HL-60 (cell line): ENCODE data around the gene EXOSC7.
A peak's percentile ranks its signal among the peaks of the same experiment; 100 is the strongest.

Source experiments
- DNase-seq, 2 experiments: peaks; one replicate each; pipeline ENCODE4 v3.0.0-alpha.2; 2010 to 2020; ENCODE audit warnings: low read depth in 1 of 2, low spot score in 1 of 2
- H3K27ac ChIP-seq: fragments of 250-450 bp; sonication (Bioruptor Pico); replicated peaks from 2 replicates; pipeline ENCODE4 v1.5.1; 2020; ENCODE audit warnings: mild to moderate bottlenecking, moderate library complexity
- H3K27me3 ChIP-seq: fragments of 250-450 bp; sonication (Bioruptor Pico); 2 replicates; pipeline ENCODE4 v1.5.1; 2021; ENCODE audit warnings: mild to moderate bottlenecking, moderate library complexity; ENCODE audit not compliant: insufficient read depth, poor library complexity, severe bottlenecking
- H3K4me3 ChIP-seq: replicated peaks from 2 replicates; pipeline ENCODE4 v1.5.1; 2011; ENCODE audit warnings: mild to moderate bottlenecking, control low read depth, low read length; ENCODE audit not compliant: insufficient read depth
- GABPA ChIP-seq: IDR thresholded peaks from 2 replicates; pipeline ENCODE4 v1.6.1; 2012; ENCODE audit warnings: low read depth
- POLR2AphosphoS5 ChIP-seq: IDR thresholded peaks from 2 replicates; pipeline ENCODE4 v1.6.1; 2012; ENCODE audit warnings: low read depth
- SPI1 ChIP-seq: IDR thresholded peaks from 2 replicates; pipeline ENCODE4 v1.6.1; 2012; ENCODE audit warnings: low read depth, mild to moderate bottlenecking, borderline replicate concordance
- TF ChIP-seq, protein P1 (sequence below): IDR thresholded peaks from 2 replicates; pipeline ENCODE4 v1.6.1; 2012; ENCODE audit warnings: low read depth; ENCODE audit not compliant: insufficient replicate concordance
- TF ChIP-seq, protein P2 (sequence below): IDR thresholded peaks from one replicate; pipeline ENCODE4 v1.5.1; 2011; ENCODE audit warnings: low read length, control low read depth, inconsistent platforms; ENCODE audit not compliant: insufficient read depth

The EXOSC7 gene

DNA sequence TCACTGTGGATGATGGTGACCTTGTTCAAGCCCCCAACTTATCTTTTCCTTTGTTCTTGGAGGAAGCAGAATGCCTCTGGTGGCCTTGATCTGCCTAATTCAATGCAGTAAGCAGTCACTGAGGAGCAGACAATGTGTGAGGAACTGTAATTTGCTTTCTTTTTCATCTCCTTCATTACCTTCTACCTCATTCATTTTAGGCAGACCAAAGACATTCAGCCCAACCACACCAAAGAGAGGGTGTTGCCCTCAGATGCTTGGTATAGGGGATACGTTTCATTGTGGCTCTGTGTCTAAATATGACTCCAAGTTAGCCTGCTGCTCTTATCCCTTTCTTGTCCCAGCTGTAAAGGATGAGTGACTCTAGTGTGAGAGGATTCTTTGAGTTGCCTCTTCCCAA, 15.3 kb downstream of the EXOSC7 start:
- H3K27ac ChIP-seq = no peak overlapping the region
- H3K27me3 ChIP-seq = no peaks in the 10 kb centered on the region
- H3K4me3 ChIP-seq = no peak overlapping the region
- no peak for DNase-seq
- TF ChIP-seq, protein P1, sequence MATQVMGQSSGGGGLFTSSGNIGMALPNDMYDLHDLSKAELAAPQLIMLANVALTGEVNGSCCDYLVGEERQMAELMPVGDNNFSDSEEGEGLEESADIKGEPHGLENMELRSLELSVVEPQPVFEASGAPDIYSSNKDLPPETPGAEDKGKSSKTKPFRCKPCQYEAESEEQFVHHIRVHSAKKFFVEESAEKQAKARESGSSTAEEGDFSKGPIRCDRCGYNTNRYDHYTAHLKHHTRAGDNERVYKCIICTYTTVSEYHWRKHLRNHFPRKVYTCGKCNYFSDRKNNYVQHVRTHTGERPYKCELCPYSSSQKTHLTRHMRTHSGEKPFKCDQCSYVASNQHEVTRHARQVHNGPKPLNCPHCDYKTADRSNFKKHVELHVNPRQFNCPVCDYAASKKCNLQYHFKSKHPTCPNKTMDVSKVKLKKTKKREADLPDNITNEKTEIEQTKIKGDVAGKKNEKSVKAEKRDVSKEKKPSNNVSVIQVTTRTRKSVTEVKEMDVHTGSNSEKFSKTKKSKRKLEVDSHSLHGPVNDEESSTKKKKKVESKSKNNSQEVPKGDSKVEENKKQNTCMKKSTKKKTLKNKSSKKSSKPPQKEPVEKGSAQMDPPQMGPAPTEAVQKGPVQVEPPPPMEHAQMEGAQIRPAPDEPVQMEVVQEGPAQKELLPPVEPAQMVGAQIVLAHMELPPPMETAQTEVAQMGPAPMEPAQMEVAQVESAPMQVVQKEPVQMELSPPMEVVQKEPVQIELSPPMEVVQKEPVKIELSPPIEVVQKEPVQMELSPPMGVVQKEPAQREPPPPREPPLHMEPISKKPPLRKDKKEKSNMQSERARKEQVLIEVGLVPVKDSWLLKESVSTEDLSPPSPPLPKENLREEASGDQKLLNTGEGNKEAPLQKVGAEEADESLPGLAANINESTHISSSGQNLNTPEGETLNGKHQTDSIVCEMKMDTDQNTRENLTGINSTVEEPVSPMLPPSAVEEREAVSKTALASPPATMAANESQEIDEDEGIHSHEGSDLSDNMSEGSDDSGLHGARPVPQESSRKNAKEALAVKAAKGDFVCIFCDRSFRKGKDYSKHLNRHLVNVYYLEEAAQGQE = no peak
- TF ChIP-seq, protein P2, sequence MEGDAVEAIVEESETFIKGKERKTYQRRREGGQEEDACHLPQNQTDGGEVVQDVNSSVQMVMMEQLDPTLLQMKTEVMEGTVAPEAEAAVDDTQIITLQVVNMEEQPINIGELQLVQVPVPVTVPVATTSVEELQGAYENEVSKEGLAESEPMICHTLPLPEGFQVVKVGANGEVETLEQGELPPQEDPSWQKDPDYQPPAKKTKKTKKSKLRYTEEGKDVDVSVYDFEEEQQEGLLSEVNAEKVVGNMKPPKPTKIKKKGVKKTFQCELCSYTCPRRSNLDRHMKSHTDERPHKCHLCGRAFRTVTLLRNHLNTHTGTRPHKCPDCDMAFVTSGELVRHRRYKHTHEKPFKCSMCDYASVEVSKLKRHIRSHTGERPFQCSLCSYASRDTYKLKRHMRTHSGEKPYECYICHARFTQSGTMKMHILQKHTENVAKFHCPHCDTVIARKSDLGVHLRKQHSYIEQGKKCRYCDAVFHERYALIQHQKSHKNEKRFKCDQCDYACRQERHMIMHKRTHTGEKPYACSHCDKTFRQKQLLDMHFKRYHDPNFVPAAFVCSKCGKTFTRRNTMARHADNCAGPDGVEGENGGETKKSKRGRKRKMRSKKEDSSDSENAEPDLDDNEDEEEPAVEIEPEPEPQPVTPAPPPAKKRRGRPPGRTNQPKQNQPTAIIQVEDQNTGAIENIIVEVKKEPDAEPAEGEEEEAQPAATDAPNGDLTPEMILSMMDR = no peak
- TF ChIP-seq GABPA (no peak), SPI1 (no peak), POLR2AphosphoS5 (no peak)

DNA sequence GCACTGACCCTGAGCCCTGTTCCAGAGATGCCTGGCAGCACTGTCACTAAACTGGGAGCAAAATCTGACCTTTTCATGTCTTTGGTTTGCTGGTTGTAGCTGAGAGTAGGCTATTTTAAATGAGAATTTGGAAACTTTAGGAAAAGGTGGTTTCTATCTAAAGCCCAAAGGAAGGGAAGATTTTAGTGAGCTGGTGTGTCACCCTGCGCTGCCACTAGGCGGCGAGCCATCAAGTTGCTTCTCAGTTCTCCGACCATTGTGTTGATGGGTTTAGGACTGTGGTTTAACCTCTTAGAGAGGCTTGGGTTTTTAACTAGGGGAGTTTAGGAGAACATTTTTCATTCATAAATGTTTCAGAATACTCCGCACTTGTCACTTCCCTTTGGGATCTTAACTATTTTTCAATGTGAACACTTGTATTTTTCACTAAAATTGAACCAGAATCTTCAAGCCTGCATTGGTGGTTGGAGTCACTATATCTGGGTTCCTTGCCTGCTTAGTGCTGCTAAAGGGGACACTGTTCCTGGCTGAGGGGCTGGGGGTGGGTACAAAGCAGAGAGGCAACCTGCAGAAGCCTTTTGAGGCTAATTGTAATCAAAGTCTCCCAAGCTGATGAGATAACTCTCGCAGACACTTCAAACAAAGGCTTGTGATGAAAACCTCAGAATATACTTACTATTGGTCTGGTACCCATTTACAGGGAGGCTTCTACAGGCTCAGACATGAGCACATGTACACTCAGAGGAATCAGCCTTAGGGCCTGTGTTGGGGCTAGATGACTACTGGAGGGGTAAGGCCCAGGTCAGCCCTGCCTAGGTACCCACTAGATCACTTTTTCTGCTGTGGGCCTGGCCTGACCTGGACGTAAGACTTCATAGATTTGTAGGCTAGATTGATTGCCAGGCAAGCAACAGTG, 16.8 kb downstream of the EXOSC7 start:
- TF ChIP-seq, protein P1 = no peak
- TF ChIP-seq SPI1 (no peak), GABPA (no peak), POLR2AphosphoS5 (no peak)
- TF ChIP-seq, protein P2 = peak; percentile 54
- no peaks in the 10 kb centered on the region for H3K27me3 ChIP-seq
- DNase-seq = peak in 1 of 2 experiments; percentile 20
- no peak overlapping the region for H3K27ac ChIP-seq
- no peak overlapping the region for H3K4me3 ChIP-seq

DNA sequence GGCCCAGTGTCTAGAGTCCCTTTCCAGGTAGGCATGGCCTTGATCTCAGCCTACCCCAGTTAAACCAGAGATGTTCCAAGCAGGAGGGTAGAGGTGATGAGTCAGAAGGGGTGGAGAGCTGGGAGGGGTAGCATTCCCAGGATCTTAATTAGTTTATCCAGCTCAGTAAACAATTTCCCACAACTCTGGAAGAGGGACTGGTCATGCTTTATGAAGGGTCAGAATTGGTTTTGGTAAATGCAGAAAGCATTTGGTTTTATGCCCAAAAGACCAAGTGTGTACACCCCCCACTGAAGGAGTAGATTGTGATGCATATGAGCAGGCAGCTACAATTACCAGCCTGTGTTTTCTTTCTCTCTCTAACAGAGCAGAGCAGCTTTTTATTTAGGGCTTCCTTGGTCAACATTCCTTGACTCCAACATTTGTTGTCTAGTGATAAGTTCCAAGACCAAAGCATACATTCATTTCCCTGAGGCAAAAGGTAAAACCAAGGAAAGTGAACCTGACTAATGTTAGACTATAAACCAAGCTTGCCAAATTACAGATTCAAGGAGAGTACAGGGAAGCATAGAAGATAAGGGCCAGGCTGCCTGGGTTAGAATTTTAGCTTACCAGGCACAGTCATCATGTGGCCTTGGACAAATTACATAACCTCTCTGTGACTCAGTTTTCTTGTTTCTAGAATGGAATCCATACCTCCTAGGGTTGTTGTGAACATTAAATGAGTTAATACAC, 17.6 kb downstream of the EXOSC7 start:
- no peak for DNase-seq
- Histone ChIP-seq H3K27ac (no peak overlapping the region), H3K4me3 (no peak overlapping the region), H3K27me3 (no peaks in the 10 kb centered on the region)
- TF ChIP-seq POLR2AphosphoS5 = no peak
- TF ChIP-seq SPI1 = no peak
- TF ChIP-seq, protein P2 = no peak
- TF ChIP-seq, protein P1 = no peak
- no peak for TF ChIP-seq GABPA
